HG02571 (cell line): ENCODE data around the gene EXOC3L1.

ENCODE experiments used
- ATAC-seq: cut with Tn5 transposase; IDR thresholded peaks from one replicate; pipeline ENCODE4 v1.9.1; 2021; ENCODE audit warnings: mild to moderate bottlenecking, moderate library complexity; ENCODE audit not compliant: unreplicated experiment

EXOC3L1 gene

GRCh38 chr16:67216612-67217490 lies 26.9 kb upstream of the EXOC3L1 start:
- ATAC-seq, result no peak

GRCh38 chr16:67215706-67216105 lies 25.8 kb upstream of the EXOC3L1 start:
- no peak for ATAC-seq

GRCh38 chr16:67213197-67214019 lies 23.5 kb upstream of the EXOC3L1 start:
- no peak for ATAC-seq

- no peak for ATAC-seq
Measured at GRCh38 chr16:67212766-67213165, 22.8 kb upstream of the EXOC3L1 start.

- no peak for ATAC-seq
Measured at GRCh38 chr16:67211674-67212073, 21.7 kb upstream of the EXOC3L1 start.

- no peak for ATAC-seq
Measured at GRCh38 chr16:67210069-67210937, 20.4 kb upstream of the EXOC3L1 start.

- no peak for ATAC-seq
Measured at GRCh38 chr16:67209565-67209964, 19.6 kb upstream of the EXOC3L1 start.

DNA sequence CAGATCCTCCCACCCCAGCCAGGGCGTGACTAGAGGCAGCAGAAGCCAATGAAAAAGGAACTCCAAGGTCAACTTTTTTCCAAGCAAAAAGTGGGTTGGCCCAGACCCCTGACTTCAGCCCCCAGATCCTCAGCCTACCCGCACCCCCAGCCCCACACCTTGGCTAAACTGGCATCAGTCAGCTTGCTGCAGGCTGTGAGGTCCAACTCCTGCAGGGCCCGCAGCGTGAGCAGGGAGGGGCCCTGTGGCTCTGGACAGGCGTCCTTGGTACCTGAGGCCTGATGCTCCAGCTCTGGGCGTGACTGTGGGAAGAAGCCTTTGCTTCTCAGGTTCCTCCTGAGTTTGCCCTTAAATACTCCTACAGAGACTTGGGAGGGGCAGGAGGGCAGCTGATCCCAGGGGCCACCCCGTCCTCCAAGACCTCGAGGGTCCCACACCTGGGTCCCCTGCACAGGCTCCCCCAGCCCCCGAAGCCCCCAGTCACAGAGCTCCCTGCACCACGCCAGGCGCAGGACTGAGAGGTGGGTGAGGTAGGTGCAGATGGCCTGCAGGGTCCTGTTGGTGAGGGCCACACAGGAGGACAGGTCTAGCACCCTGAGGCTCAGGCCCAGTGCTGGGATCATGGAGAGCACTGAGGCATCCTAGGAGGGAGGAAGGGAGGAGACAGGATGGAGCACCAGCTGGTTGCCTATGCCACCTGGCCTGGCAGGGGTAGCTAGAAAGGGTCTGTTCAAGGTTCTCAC lies 18.4 kb upstream of the EXOC3L1 start:
- no peak for ATAC-seq

- no peak for ATAC-seq
Measured at GRCh38 chr16:67207249-67208091, 17.5 kb upstream of the EXOC3L1 start.

- ATAC-seq, result no peak
Measured at GRCh38 chr16:67206838-67207248, 16.9 kb upstream of the EXOC3L1 start.

- no peak for ATAC-seq
Measured at GRCh38 chr16:67206129-67206837, 16.3 kb upstream of the EXOC3L1 start.

- no peak for ATAC-seq
Measured at GRCh38 chr16:67204076-67204475, 14.1 kb upstream of the EXOC3L1 start.

GRCh38 chr16:67202956-67203493 lies 13.1 kb upstream of the EXOC3L1 start:
- ATAC-seq, result no peak

- no peak for ATAC-seq
Measured at GRCh38 chr16:67202426-67202825, 12.5 kb upstream of the EXOC3L1 start.

GRCh38 chr16:67201411-67202345 lies 11.7 kb upstream of the EXOC3L1 start:
- ATAC-seq, result no peak

DNA sequence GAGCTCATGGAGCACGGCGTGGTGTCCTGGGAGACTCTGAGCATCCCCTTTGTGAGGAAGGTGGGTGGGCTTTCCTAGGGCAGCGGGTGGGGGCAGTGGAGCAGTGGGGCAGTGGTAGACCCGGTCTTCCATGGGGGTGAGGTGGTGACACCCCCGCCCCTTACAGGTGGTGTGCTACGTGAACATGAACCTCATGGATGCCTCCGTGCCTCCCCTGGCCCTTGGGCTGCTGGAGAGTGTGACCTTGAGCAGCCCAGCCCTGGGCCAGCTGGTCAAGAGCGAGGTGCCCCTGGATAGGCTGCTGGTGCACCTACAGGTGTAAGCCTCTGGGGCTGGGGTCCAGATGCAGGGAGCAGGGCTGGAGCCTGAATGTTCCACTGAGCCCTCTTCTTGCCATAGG lies 10.6 kb upstream of the EXOC3L1 start:
- ATAC-seq, result no peak

DNA sequence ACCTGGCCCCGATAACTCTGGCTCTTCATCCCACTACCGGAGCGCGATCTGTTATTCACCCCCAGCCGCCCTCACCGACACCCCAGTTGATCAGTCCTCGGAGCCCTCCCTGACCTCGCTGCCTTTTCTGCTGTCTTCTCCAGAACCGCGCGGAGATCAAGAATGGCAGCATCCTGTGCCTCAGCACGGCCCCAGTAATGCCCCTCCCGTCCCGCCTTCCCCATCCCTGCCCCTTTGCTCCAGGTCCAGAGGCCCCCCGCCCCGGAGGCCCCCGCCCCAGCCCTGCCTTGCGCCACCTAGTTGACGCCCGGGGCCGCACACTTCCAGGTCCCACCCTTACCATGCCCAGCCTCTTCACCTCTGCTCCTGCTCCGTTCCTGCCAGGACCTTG lies 9.9 kb upstream of the EXOC3L1 start:
- ATAC-seq, result no peak
